T-cell (primary cell): Measurements from ENCODE around the gene CADM1. TPM values are rescaled to one million over a fixed set of nuclear protein-coding genes. Genes with fewer than 3 reads are reported as not detected.

Experiments used
- ATAC-seq, 4 experiments: fragments of 200-7000 bp in 3 of 4; fragments of 150-1000 bp in 1 of 4; cut with Tn5 transposase; replicated peaks in 1 of 4; 1 replicate in 3 of 4; 2 replicates in 1 of 4; pipeline ENCODE4 v1.10.0; 2021; ENCODE audit warnings: moderate library complexity in 3 of 4, mild to moderate bottlenecking in 2 of 4, moderate number of reproducible peaks in 1 of 4
- CTCF ChIA-PET, 2 donors: fragments of 300-600 bp; sonication (Branson Sonifier 250); formaldehyde crosslinking; loops; one replicate each; lab custom pipeline; 2022; ENCODE audit warnings: antibody characterized with exemption in 2 of 2; lab: Charles Lee
- POLR2A ChIA-PET, 2 donors: fragments of 300-600 bp; sonication (Branson Sonifier 250); formaldehyde crosslinking; loops; one replicate each; lab custom pipeline; 2022; ENCODE audit warnings: antibody characterized with exemption in 2 of 2; lab: Charles Lee
- DNase-seq, 35 experiments: peaks; one replicate each; pipeline versions ENCODE4 v3.0.0 to v3.0.0-alpha.2; 2013 to 2023
- H3K27ac ChIP-seq: one replicate; pipeline ENCODE4 v1.5.1; 2013; ENCODE audit warnings: low read length
- H3K27me3 ChIP-seq, 2 experiments: replicated peaks in 1 of 2; 1 replicate in 1 of 2; 2 replicates in 1 of 2; pipeline versions ENCODE4 v1.6.1 to v1.7.0; 2013; ENCODE audit warnings: low read length in 1 of 2, mixed read lengths in 1 of 2; ENCODE audit not compliant: control insufficient read depth in 2 of 2, insufficient read depth in 2 of 2; ENCODE audit errors: extremely low read depth in 1 of 2
- H3K36me3 ChIP-seq, 2 donors: 1 replicate in 1 of 2; 2 replicates in 1 of 2; pipeline versions ENCODE4 v1.6.1 to v1.7.0; 2013; ENCODE audit warnings: low read length in 1 of 2; ENCODE audit not compliant: control insufficient read depth in 2 of 2, insufficient read depth in 1 of 2; ENCODE audit errors: extremely low read depth in 1 of 2
- H3K4me1 ChIP-seq, 2 experiments: 1 replicate in 1 of 2; 2 replicates in 1 of 2; pipeline versions ENCODE4 v1.6.1 to v1.7.0; 2013; ENCODE audit warnings: low read length in 2 of 2, mixed read lengths in 1 of 2; ENCODE audit not compliant: insufficient read depth in 2 of 2, control insufficient read depth in 1 of 2; ENCODE audit errors: extremely low read depth in 1 of 2
- H3K4me3 ChIP-seq, 2 donors: 1 replicate in 1 of 2; 2 replicates in 1 of 2; pipeline versions ENCODE4 v1.5.1 to v1.7.0; 2013; ENCODE audit warnings: mild to moderate bottlenecking in 2 of 2, low read length in 1 of 2, moderate library complexity in 1 of 2; ENCODE audit not compliant: control insufficient read depth in 1 of 2; ENCODE audit errors: extremely low read depth in 1 of 2
- H3K9me3 ChIP-seq: 2 replicates; pipeline ENCODE4 v1.7.0; 2013
- H3K27ac Mint-ChIP-seq, 2 donors: one replicate each; pipeline ENCODE4 v1.8.0; 2020 to 2021; ENCODE audit warnings: mild to moderate bottlenecking in 2 of 2, mixed read lengths in 2 of 2
- H3K27me3 Mint-ChIP-seq, 2 donors: one replicate each; pipeline ENCODE4 v1.8.0; 2021 to 2022; ENCODE audit warnings: mixed read lengths in 2 of 2
- H3K36me3 Mint-ChIP-seq: one replicate; pipeline ENCODE4 v1.8.0; 2021; ENCODE audit warnings: mixed read lengths
- H3K4me1 Mint-ChIP-seq, 3 donors: one replicate each; pipeline ENCODE4 v1.8.0; 2020 to 2022; ENCODE audit warnings: mixed read lengths in 3 of 3, mild to moderate bottlenecking in 1 of 3
- H3K4me3 Mint-ChIP-seq, 3 donors: one replicate each; pipeline ENCODE4 v1.8.0; 2020 to 2022; ENCODE audit warnings: mild to moderate bottlenecking in 3 of 3, mixed read lengths in 3 of 3, moderate library complexity in 3 of 3
- H3K9me3 Mint-ChIP-seq, 3 donors: one replicate each; pipeline ENCODE4 v1.8.0; 2020 to 2022; ENCODE audit warnings: mixed read lengths in 3 of 3
- WGBS: methylation state at CpG from one replicate; pipeline ENCODE4 v1.1.5; 2013; ENCODE audit warnings: missing lambda C conversion rate; ENCODE audit not compliant: insufficient coverage; 5-methylcytosine and 5-hydroxymethylcytosine counted together
- total RNA-seq, 35 experiments: library from RNA in 6 of 35; stranded (reverse) in 6 of 35; fragments of 120-200 nt in 1 of 35; gene quantifications; one replicate each; pipeline versions ENCODE4 v1.2.1 to v1.2.4 and lab custom pipeline; 2013 to 2026

Gene CADM1
- total RNA-seq, 5 donors from 2014 or later (not counting 1 experiment from before 2014, with no cell fraction given) = 2.1 to 6.7 (median 3.1) TPM

DNA sequence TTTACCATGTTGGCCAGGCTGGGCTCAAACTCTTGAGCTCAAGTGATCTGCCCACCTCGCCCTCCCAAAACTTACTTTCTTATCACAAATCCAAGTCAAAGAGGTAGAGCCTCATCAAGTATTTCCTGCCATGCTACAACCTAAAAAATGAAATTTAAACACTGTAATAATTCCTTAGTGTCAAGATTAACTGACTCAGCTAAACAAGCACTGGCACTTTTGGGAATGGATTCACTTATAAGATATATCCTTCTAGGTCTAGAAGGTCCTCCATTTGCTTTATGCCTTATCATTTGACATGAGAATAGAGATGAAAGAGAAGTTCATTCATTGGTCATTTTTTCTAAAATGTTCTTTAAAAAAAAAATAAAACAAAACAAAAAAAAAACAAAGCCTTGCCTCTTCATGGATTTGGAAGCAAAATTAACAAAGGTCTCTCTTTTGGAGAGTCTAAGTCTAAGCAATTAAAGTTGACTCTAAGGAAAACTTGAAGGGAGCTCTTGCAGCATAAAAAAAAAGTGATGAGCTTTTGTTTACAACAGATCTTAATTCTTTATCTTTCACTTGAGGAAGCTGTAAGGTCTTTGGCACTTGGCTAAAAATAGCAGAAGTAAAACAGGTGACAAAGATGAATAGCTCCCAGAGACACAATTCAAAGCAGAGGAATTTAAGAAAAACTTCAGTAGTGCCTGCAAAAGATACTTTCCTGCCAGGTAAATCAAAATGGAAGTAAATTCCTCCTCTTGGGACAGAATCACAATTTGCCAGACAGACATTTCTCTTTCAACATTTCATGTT, 50.3 kb downstream of the CADM1 start:
- ChIA-PET CTCF (no interaction called here), POLR2A (no interaction called here)
- no peak for ATAC-seq
- no peak for DNase-seq
- Mint-ChIP-seq H3K4me1 (no peaks in the 10 kb centered on the region), H3K36me3 (no peaks in the 10 kb centered on the region), H3K27ac (no peak overlapping the region), H3K9me3 (peaks cover 0 to 13% (median under 1%) of the 10 kb centered on the region in 3 donors), H3K4me3 (no peak overlapping the region), H3K27me3 (peaks cover 2 to 5% of the 10 kb centered on the region in 2 donors)
- Histone ChIP-seq H3K4me1 (no peaks in the 10 kb centered on the region), H3K36me3 (no peaks in the 10 kb centered on the region), H3K4me3 (no peak overlapping the region), H3K9me3 (no peaks in the 10 kb centered on the region), H3K27me3 (no peaks in the 10 kb centered on the region), H3K27ac (no peak overlapping the region)
- no CpG with 5 or more reads among the region's 1 CpG for WGBS

- no CpG with 5 or more reads among the region's 3 CpGs for WGBS
- no peak for ATAC-seq
These were observed 52.0 kb downstream of the CADM1 start for GRCh38 chr11:115452241-115452640.

DNA sequence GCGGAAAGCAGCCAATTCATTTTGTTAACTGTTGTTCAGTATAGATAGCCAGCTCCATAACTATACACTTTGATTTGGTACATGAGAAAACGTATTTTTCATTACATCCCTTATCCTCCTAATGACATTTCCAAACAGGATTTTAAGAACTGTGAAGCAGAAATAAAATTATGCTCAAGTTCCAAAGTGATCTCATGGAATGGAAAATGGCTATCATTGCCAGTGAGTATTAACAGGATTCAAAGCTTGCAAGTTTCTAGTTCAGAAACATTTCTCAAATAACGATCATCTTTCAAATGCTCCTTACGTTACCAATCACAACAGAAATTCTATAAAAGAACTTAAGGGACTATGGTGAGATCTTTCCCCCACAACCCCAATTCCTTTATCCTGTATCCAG, 53.7 kb downstream of the CADM1 start:
- no peak for ATAC-seq
- H3K36me3 Mint-ChIP-seq = no peaks in the 10 kb centered on the region
- peaks cover 3 to 36% (median 19%) of the 10 kb centered on the region in 3 donors for H3K9me3 Mint-ChIP-seq
- DNase-seq = no peak
- Histone ChIP-seq H3K36me3 (no peaks in the 10 kb centered on the region), H3K27me3 (peaks cover 0 to 2% of the 10 kb centered on the region in 2 experiments), H3K27ac (no peak overlapping the region), H3K4me3 (no peak overlapping the region), H3K4me1 (no peaks in the 10 kb centered on the region), H3K9me3 (peaks cover 5% of the 10 kb centered on the region)
- no CpG with 5 or more reads among the region's 4 CpGs for WGBS
- ChIA-PET POLR2A (no interaction called here), CTCF (no interaction called here)
- no peaks in the 10 kb centered on the region for H3K4me1 Mint-ChIP-seq
- H3K27ac Mint-ChIP-seq = no peak overlapping the region
- H3K4me3 Mint-ChIP-seq = no peak overlapping the region
- peaks cover 2 to 5% of the 10 kb centered on the region in 2 donors for H3K27me3 Mint-ChIP-seq

More at GRCh38 chr11:115452241-115452640, 52.0 kb downstream of the CADM1 start:
- H3K4me3 Mint-ChIP-seq = no peak overlapping the region
- no peaks in the 10 kb centered on the region for H3K4me1 Mint-ChIP-seq
- peaks cover 3 to 25% (median 9%) of the 10 kb centered on the region in 3 donors for H3K9me3 Mint-ChIP-seq
- peaks cover 2 to 5% of the 10 kb centered on the region in 2 donors for H3K27me3 Mint-ChIP-seq
- H3K36me3 ChIP-seq = no peaks in the 10 kb centered on the region
- H3K27ac ChIP-seq = no peak overlapping the region
- no peaks in the 10 kb centered on the region for H3K36me3 Mint-ChIP-seq
- no peaks in the 10 kb centered on the region for H3K4me1 ChIP-seq
- peaks cover 5% of the 10 kb centered on the region for H3K9me3 ChIP-seq
- no peak overlapping the region for H3K27ac Mint-ChIP-seq
- CTCF ChIA-PET = interaction anchor here in 1 of 2 donors (0.7 kb wide), 1 partner anchor 1239 kb away, joined by 6 read pairs; no protein-coding TSS in a partner anchor
- H3K27me3 ChIP-seq = peaks cover 0 to 2% of the 10 kb centered on the region in 2 experiments
- DNase-seq = no peak
- no peak overlapping the region for H3K4me3 ChIP-seq
- POLR2A ChIA-PET = no interaction called here

DNA sequence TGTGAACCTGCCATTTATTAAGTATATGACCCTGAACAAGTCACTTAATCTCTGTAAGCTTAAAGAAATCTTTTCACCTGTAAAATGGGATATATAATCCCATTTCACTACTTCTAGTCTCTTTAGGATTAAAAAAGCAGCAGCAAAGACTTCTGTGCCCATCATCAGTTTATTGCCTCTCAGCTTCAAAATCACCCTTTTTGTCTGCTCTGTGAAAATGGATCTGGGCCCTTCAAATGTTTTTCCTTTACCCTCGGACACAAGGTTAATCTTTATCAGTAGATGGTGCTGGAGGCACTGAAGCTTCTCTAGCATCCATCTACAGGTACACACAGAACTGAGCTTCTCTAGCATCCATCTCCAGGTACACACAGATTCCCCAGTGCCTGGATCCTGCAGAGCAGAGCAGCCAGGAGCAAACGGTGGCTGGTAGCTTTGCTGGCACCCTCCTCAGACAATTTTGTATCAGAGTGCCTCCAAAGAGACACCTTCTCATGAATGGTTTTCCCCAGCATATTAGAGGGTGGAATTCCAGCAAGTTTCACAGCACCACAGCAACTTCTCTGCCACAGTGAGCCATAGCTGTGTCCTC, 56.8 kb downstream of the CADM1 start:
- peaks cover 2 to 5% of the 10 kb centered on the region in 2 donors for H3K27me3 Mint-ChIP-seq
- Histone ChIP-seq H3K4me1 (no peaks in the 10 kb centered on the region), H3K36me3 (no peaks in the 10 kb centered on the region), H3K9me3 (peaks cover 5% of the 10 kb centered on the region), H3K27me3 (peaks cover 0 to 2% of the 10 kb centered on the region in 2 experiments), H3K27ac (no peak overlapping the region), H3K4me3 (no peak overlapping the region)
- no peak for ATAC-seq
- ChIA-PET POLR2A (no interaction called here), CTCF (interaction anchor here (0.6 kb wide), 2 partner anchors 783 to 803 kb away, joined by 3 read pairs; no protein-coding TSS in a partner anchor)
- 80% methylated on average over 1 of the region's 2 CpGs for WGBS
- no peak for DNase-seq
- H3K9me3 Mint-ChIP-seq = peaks cover 3 to 36% (median 27%) of the 10 kb centered on the region in 3 donors
- no peaks in the 10 kb centered on the region for H3K36me3 Mint-ChIP-seq
- H3K27ac Mint-ChIP-seq = no peak overlapping the region
- no peaks in the 10 kb centered on the region for H3K4me1 Mint-ChIP-seq
- H3K4me3 Mint-ChIP-seq = no peak overlapping the region

- Mint-ChIP-seq H3K4me3 (no peak overlapping the region), H3K4me1 (no peaks in the 10 kb centered on the region), H3K27ac (no peak overlapping the region), H3K27me3 (no peaks in the 10 kb centered on the region), H3K36me3 (no peaks in the 10 kb centered on the region), H3K9me3 (peaks cover 3 to 36% (median 27%) of the 10 kb centered on the region in 3 donors)
- ChIA-PET CTCF (no interaction called here), POLR2A (no interaction called here)
- Histone ChIP-seq H3K4me3 (no peak overlapping the region), H3K27ac (no peak overlapping the region), H3K36me3 (no peaks in the 10 kb centered on the region), H3K27me3 (peaks cover 0 to 2% of the 10 kb centered on the region in 2 experiments), H3K9me3 (peaks cover 5% of the 10 kb centered on the region), H3K4me1 (no peaks in the 10 kb centered on the region)
- no peak for DNase-seq
- no CpG with 5 or more reads among the region's 1 CpG for WGBS
- ATAC-seq = no peak
These were observed 58.0 kb downstream of the CADM1 start for GRCh38 chr11:115446214-115446613.

DNA sequence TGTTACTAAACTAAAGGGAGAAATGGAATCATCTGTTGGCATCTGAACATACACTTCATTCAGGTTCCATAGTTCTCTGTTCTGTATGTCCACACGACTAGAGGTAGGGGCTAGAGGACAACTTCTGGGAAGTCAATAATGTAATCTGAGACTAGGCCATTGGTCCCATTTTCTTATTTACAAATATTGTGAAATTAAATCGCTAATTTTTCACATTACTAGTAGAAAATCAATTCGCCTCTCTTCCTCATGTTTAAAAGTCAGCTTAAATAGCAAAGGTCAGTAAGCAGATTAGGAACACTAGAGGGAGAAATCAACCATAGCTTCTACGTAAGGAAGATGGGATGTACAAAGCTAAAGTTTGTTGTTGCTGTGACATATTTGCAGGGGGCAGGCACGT, 59.7 kb downstream of the CADM1 start:
- ATAC-seq = no peak
- Mint-ChIP-seq H3K27ac (no peak overlapping the region), H3K9me3 (peaks cover 3 to 29% (median 27%) of the 10 kb centered on the region in 3 donors), H3K4me1 (no peaks in the 10 kb centered on the region), H3K36me3 (no peaks in the 10 kb centered on the region), H3K4me3 (no peak overlapping the region), H3K27me3 (peaks cover 0 to 5% of the 10 kb centered on the region in 2 donors)
- no peak for DNase-seq
- ChIA-PET CTCF (no interaction called here), POLR2A (no interaction called here)
- Histone ChIP-seq H3K27ac (no peak overlapping the region), H3K9me3 (peaks cover 5% of the 10 kb centered on the region), H3K36me3 (no peaks in the 10 kb centered on the region), H3K27me3 (peaks cover 0 to 2% of the 10 kb centered on the region in 2 experiments), H3K4me3 (no peak overlapping the region), H3K4me1 (no peaks in the 10 kb centered on the region)
- WGBS = no CpG with 5 or more reads among the region's 5 CpGs
